ENCODE data around the gene SGMS2. TPM values are rescaled to one million over a fixed set of nuclear protein-coding genes. Genes with fewer than 3 reads are reported as not detected.

Gene SGMS2
- total RNA-seq, 1 experiment from 2014 or later = 0.72 TPM

- ChIA-PET POLR2A (no interaction called here), CTCF (no interaction called here)
- ATAC-seq (no peak), DNase-seq (ENCODE audit: low spot score) (no peak)
- H3K4me1 Mint-ChIP-seq = peaks cover 12% of the 10 kb centered on the region; the same call in 1 of the 2 replicates
- H3K36me3 Mint-ChIP-seq = peaks cover 3% of the 10 kb centered on the region
- TF ChIP-seq SMAD3 (CRISPR knock-in tag; IDR thresholded peaks at IDR 0.05; ENCODE audit: borderline replicate concordance) = no peak
- TF ChIP-seq SOX15 (CRISPR knock-in tag; IDR thresholded peaks at IDR 0.05) = no peak
- TF ChIP-seq, protein P1, sequence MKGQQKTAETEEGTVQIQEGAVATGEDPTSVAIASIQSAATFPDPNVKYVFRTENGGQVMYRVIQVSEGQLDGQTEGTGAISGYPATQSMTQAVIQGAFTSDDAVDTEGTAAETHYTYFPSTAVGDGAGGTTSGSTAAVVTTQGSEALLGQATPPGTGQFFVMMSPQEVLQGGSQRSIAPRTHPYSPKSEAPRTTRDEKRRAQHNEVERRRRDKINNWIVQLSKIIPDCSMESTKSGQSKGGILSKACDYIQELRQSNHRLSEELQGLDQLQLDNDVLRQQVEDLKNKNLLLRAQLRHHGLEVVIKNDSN (CRISPR knock-in tag; IDR thresholded peaks at IDR 0.05) = no peak
- H3K4me3 Mint-ChIP-seq = no peak overlapping the region
- no peak overlapping the region for H3K27ac Mint-ChIP-seq
- H3K27me3 Mint-ChIP-seq (ENCODE audit: low read depth) = peaks cover 4% of the 10 kb centered on the region; the same call in 1 of the 2 replicates
- H3K9me3 Mint-ChIP-seq = peaks cover 9% of the 10 kb centered on the region
These were observed 12.6 kb downstream of the SGMS2 start for GRCh38 chr4:107837317-107837716.

DNA sequence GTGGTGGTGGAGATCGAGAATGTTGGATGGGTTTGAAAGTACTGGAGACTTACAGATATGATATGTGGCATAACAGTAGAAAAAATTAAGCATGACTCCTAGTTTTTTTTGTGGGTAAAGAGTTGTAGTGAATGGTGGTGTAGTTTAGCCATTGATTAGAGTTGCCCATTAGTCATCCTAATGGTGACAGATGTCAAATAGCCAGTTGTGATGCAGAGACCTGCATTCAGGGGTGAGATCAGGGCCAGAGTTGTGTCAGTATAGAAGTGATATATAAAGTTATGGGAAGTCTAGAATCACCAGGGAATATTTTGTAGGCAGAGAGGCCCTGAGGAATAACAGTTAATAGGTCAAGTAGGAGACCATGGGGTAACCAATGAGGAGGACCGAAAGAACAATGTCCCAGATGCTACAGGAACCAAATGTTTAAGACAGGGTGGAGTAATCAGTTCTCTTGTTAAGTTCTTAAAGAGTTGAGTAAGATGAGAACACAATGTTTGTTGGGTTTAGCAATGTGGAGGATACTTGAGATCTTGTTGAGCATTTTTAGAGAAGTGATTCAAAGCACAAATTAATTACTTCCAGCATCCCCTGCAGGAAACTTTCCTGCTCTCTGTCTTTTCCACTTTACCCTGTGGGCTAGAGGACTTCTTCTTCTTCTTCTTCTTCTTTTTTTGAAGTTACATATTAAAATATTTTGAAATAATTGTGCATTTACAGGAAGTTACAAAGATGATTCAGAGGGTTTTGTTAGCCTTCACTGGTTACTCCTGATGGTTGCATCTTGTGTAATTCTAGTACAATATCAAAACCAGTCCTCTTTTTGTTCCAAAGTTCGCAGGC, 13.3 kb downstream of the SGMS2 start:
- Mint-ChIP-seq H3K4me3 (no peak overlapping the region), H3K9me3 (peaks cover 9% of the 10 kb centered on the region), H3K36me3 (peaks cover 3% of the 10 kb centered on the region), H3K4me1 (peaks cover 5% of the 10 kb centered on the region; the same call in 1 of the 2 replicates), H3K27ac (no peak overlapping the region), H3K27me3 (ENCODE audit: low read depth) (peaks cover 4% of the 10 kb centered on the region; the same call in 1 of the 2 replicates)
- ATAC-seq (no peak), DNase-seq (ENCODE audit: low spot score) (no peak)
- no peak for TF ChIP-seq SP1 (CRISPR knock-in tag; conservative IDR thresholded peaks at IDR 0.05)
- no peak for TF ChIP-seq SOX15 (CRISPR knock-in tag; IDR thresholded peaks at IDR 0.05)
- TF ChIP-seq, protein P2, sequence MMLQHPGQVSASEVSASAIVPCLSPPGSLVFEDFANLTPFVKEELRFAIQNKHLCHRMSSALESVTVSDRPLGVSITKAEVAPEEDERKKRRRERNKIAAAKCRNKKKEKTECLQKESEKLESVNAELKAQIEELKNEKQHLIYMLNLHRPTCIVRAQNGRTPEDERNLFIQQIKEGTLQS (CRISPR knock-in tag; conservative IDR thresholded peaks at IDR 0.05) = no peak
- TF ChIP-seq, protein P3, sequence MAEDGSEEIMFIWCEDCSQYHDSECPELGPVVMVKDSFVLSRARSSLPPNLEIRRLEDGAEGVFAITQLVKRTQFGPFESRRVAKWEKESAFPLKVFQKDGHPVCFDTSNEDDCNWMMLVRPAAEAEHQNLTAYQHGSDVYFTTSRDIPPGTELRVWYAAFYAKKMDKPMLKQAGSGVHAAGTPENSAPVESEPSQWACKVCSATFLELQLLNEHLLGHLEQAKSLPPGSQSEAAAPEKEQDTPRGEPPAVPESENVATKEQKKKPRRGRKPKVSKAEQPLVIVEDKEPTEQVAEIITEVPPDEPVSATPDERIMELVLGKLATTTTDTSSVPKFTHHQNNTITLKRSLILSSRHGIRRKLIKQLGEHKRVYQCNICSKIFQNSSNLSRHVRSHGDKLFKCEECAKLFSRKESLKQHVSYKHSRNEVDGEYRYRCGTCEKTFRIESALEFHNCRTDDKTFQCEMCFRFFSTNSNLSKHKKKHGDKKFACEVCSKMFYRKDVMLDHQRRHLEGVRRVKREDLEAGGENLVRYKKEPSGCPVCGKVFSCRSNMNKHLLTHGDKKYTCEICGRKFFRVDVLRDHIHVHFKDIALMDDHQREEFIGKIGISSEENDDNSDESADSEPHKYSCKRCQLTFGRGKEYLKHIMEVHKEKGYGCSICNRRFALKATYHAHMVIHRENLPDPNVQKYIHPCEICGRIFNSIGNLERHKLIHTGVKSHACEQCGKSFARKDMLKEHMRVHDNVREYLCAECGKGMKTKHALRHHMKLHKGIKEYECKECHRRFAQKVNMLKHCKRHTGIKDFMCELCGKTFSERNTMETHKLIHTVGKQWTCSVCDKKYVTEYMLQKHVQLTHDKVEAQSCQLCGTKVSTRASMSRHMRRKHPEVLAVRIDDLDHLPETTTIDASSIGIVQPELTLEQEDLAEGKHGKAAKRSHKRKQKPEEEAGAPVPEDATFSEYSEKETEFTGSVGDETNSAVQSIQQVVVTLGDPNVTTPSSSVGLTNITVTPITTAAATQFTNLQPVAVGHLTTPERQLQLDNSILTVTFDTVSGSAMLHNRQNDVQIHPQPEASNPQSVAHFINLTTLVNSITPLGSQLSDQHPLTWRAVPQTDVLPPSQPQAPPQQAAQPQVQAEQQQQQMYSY (CRISPR knock-in tag; IDR thresholded peaks at IDR 0.05) = no peak
- TF ChIP-seq SMAD4 (CRISPR knock-in tag; IDR thresholded peaks at IDR 0.05) = no peak
- no peak for TF ChIP-seq ATF1 (CRISPR knock-in tag; IDR thresholded peaks at IDR 0.05)
- TF ChIP-seq PRRX2 (CRISPR knock-in tag; IDR thresholded peaks at IDR 0.05) = no peak
- no peak for TF ChIP-seq ESRRA (CRISPR knock-in tag; IDR thresholded peaks at IDR 0.05; ENCODE audit: borderline replicate concordance)
- TF ChIP-seq JUN (CRISPR knock-in tag; IDR thresholded peaks at IDR 0.05) = no peak
- no peak for TF ChIP-seq CREM (CRISPR knock-in tag; IDR thresholded peaks at IDR 0.05)
- TF ChIP-seq ATF2 (CRISPR knock-in tag; IDR thresholded peaks at IDR 0.05; ENCODE audit: borderline replicate concordance, low read depth) = no peak
- no peak for TF ChIP-seq NR2C2 (CRISPR knock-in tag; IDR thresholded peaks at IDR 0.05)
- TF ChIP-seq, protein P4, sequence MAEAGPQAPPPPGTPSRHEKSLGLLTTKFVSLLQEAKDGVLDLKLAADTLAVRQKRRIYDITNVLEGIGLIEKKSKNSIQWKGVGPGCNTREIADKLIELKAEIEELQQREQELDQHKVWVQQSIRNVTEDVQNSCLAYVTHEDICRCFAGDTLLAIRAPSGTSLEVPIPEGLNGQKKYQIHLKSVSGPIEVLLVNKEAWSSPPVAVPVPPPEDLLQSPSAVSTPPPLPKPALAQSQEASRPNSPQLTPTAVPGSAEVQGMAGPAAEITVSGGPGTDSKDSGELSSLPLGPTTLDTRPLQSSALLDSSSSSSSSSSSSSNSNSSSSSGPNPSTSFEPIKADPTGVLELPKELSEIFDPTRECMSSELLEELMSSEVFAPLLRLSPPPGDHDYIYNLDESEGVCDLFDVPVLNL (CRISPR knock-in tag; IDR thresholded peaks at IDR 0.05; ENCODE audit: borderline replicate concordance, low read depth) = no peak
- no peak for TF ChIP-seq ERG (CRISPR knock-in tag; IDR thresholded peaks at IDR 0.05)
- TF ChIP-seq, protein P5, sequence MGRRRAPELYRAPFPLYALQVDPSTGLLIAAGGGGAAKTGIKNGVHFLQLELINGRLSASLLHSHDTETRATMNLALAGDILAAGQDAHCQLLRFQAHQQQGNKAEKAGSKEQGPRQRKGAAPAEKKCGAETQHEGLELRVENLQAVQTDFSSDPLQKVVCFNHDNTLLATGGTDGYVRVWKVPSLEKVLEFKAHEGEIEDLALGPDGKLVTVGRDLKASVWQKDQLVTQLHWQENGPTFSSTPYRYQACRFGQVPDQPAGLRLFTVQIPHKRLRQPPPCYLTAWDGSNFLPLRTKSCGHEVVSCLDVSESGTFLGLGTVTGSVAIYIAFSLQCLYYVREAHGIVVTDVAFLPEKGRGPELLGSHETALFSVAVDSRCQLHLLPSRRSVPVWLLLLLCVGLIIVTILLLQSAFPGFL (CRISPR knock-in tag; IDR thresholded peaks at IDR 0.05; ENCODE audit: borderline replicate concordance) = no peak
- TF ChIP-seq CREB1 (CRISPR knock-in tag; IDR thresholded peaks at IDR 0.05) = no peak
- TF ChIP-seq, protein P6, sequence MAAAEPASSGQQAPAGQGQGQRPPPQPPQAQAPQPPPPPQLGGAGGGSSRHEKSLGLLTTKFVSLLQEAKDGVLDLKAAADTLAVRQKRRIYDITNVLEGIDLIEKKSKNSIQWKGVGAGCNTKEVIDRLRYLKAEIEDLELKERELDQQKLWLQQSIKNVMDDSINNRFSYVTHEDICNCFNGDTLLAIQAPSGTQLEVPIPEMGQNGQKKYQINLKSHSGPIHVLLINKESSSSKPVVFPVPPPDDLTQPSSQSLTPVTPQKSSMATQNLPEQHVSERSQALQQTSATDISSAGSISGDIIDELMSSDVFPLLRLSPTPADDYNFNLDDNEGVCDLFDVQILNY (CRISPR knock-in tag; IDR thresholded peaks at IDR 0.05) = no peak
- POLR2A ChIA-PET = no interaction called here
- CTCF ChIA-PET = no interaction called here
